ENCODE results near the gene DYNLRB1. TPM values are rescaled to one million over a fixed set of nuclear protein-coding genes. Genes with fewer than 3 reads are reported as not detected.

Gene DYNLRB1
- total RNA-seq, 1 donor from 2014 or later, result 166 TPM

DNA sequence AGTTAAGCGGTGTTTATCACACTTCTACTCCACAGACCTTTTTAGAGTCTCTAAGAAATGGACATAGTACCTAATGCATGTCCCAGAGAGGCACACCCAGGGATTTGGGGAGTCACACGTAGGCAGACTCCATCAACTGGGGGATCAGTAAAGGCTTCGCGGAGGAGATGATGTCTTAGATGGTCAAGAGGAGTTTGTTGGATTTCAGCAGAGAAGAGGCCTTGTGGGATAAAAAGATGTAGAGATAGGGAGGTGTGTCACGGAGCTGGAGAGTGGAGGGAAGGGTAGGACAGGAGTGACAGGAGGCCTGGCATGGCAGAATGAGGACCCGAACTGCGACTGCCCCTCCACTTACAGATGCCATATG, 9.1 kb downstream of the DYNLRB1 start:
- H3K4me3 Mint-ChIP-seq (ENCODE audit: unreplicated experiment), result no peak overlapping the region
- H3K27ac Mint-ChIP-seq (ENCODE audit: unreplicated experiment), result peak overlapping the region; percentile 95
- DNase-seq (ENCODE audit: extremely low spot score, unreplicated experiment), result peak; percentile 15
- H3K9me3 Mint-ChIP-seq (ENCODE audit: unreplicated experiment), result no peaks in the 10 kb centered on the region
- TF ChIP-seq, protein P1, sequence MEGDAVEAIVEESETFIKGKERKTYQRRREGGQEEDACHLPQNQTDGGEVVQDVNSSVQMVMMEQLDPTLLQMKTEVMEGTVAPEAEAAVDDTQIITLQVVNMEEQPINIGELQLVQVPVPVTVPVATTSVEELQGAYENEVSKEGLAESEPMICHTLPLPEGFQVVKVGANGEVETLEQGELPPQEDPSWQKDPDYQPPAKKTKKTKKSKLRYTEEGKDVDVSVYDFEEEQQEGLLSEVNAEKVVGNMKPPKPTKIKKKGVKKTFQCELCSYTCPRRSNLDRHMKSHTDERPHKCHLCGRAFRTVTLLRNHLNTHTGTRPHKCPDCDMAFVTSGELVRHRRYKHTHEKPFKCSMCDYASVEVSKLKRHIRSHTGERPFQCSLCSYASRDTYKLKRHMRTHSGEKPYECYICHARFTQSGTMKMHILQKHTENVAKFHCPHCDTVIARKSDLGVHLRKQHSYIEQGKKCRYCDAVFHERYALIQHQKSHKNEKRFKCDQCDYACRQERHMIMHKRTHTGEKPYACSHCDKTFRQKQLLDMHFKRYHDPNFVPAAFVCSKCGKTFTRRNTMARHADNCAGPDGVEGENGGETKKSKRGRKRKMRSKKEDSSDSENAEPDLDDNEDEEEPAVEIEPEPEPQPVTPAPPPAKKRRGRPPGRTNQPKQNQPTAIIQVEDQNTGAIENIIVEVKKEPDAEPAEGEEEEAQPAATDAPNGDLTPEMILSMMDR (IDR thresholded peaks at IDR 0.05), result no peak
- peaks cover 58% of the 10 kb centered on the region for H3K4me1 Mint-ChIP-seq (ENCODE audit: unreplicated experiment)
- peaks cover 19% of the 10 kb centered on the region for H3K36me3 Mint-ChIP-seq (ENCODE audit: unreplicated experiment)
- H3K27me3 Mint-ChIP-seq (ENCODE audit: unreplicated experiment), result no peaks in the 10 kb centered on the region

DNA sequence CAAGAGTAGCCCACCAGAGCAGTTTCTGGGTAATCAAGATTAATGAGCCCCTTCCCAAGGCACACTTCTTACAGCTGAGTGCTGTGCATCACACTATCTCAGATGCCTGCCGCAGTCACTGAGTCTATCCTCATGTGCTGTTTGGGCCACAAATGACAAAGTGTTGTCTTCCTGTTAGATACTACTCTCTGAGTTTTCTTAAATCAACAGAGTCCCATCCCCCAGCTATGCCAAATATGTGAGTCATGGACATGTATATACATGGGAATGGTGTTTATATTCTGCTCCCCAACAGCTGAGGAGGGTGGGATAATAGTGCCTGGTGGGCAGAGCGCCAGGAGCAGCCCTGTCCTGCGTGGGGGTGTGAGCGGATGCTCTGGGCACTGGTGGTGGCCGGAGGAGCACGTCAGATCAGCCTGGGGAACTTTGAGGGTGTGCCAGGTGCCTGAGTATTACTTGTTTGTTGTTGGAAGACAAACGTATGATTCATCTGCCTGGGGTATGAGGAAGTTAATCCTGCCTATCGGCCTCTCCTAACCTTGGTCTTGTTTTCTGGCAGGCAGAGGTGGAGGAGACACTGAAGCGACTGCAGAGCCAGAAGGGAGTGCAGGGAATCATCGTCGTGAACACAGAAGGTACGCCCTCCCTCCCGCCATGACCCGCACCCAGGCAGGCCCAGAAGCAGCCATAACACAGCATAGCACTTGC, 9.6 kb downstream of the DYNLRB1 start:
- Mint-ChIP-seq H3K9me3 (ENCODE audit: unreplicated experiment) (no peaks in the 10 kb centered on the region), H3K27me3 (ENCODE audit: unreplicated experiment) (no peaks in the 10 kb centered on the region), H3K4me1 (ENCODE audit: unreplicated experiment) (peaks cover 58% of the 10 kb centered on the region), H3K27ac (ENCODE audit: unreplicated experiment) (peak overlapping the region; percentile 95), H3K4me3 (ENCODE audit: unreplicated experiment) (peak overlapping the region; percentile 56), H3K36me3 (ENCODE audit: unreplicated experiment) (peaks cover 19% of the 10 kb centered on the region)
- peak; percentile 93 for DNase-seq (ENCODE audit: extremely low spot score, unreplicated experiment)
- TF ChIP-seq, protein P1 (IDR thresholded peaks at IDR 0.05), result no peak

DNA sequence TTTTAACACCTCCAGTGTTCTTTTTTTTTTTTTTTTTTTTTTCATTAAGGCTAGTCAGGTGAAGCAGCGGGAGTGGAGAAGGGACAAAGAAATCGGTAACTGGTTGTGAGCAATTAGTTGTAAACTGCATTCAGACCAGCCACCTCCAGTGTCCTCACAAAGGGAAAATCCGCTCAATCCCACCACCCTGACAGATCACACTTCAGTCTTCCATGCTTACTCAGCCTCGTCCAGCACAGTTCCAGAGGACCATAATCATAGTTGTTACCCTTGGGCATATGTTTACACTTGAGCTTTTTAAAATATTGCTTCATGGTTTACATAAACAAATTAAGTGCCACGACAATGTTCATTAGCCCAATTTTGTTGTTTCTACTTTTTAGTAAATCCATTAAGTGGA, 10.2 kb downstream of the DYNLRB1 start:
- Mint-ChIP-seq H3K27me3 (ENCODE audit: unreplicated experiment) (no peaks in the 10 kb centered on the region), H3K4me3 (ENCODE audit: unreplicated experiment) (no peak overlapping the region), H3K4me1 (ENCODE audit: unreplicated experiment) (peaks cover 55% of the 10 kb centered on the region), H3K27ac (ENCODE audit: unreplicated experiment) (peak overlapping the region; percentile 95), H3K36me3 (ENCODE audit: unreplicated experiment) (peaks cover 25% of the 10 kb centered on the region), H3K9me3 (ENCODE audit: unreplicated experiment) (no peaks in the 10 kb centered on the region)
- TF ChIP-seq, protein P1 (IDR thresholded peaks at IDR 0.05), result no peak
- peak; percentile 46 for DNase-seq (ENCODE audit: extremely low spot score, unreplicated experiment)

DNA sequence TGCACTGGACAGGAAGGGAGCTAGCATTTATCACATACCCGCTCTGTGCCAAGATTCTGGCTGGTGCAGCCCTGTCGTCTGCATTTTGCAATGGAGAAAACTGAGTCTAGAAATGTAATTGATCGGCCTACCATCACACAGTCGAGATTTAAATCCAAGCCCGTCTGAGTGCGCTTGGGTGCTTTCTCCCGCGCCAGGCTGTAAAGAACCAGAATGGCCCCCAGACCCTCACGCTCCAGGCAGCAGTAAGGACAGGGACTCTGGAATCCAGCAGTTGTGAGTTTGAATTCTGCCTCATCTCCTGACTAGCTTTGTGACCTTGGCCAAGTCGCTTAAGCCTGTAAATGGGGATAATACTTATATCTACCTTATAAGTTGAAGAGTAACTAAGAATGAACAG, 10.8 kb downstream of the DYNLRB1 start:
- H3K36me3 Mint-ChIP-seq (ENCODE audit: unreplicated experiment), result peaks cover 25% of the 10 kb centered on the region
- H3K27me3 Mint-ChIP-seq (ENCODE audit: unreplicated experiment), result no peaks in the 10 kb centered on the region
- H3K27ac Mint-ChIP-seq (ENCODE audit: unreplicated experiment), result peak overlapping the region; percentile 95
- H3K4me3 Mint-ChIP-seq (ENCODE audit: unreplicated experiment), result no peak overlapping the region
- TF ChIP-seq, protein P1 (IDR thresholded peaks at IDR 0.05), result no peak
- peak; percentile 40 for DNase-seq (ENCODE audit: extremely low spot score, unreplicated experiment)
- peaks cover 49% of the 10 kb centered on the region for H3K4me1 Mint-ChIP-seq (ENCODE audit: unreplicated experiment)
- no peaks in the 10 kb centered on the region for H3K9me3 Mint-ChIP-seq (ENCODE audit: unreplicated experiment)

DNA sequence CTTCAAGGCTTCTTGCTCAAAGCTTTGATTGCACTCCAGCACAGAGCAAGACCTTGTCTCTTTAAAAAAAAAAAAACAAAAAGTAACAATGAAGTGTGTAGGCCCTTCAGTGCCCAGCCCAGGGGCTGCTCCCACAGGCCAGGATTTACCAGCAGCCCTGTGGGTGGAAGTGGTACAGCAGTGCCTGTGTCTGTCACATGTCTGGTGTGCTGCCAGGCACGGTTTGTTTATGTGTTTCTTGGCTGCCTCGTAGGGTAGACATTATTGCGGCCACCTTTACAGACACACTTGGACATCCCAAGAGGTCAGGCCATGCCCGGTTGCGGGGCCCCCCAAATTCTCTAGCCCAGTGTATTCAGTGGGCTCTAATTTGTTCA, 12.7 kb downstream of the DYNLRB1 start:
- no peaks in the 10 kb centered on the region for H3K9me3 Mint-ChIP-seq (ENCODE audit: unreplicated experiment)
- peaks cover 31% of the 10 kb centered on the region for H3K4me1 Mint-ChIP-seq (ENCODE audit: unreplicated experiment)
- no peaks in the 10 kb centered on the region for H3K27me3 Mint-ChIP-seq (ENCODE audit: unreplicated experiment)
- peaks cover 23% of the 10 kb centered on the region for H3K36me3 Mint-ChIP-seq (ENCODE audit: unreplicated experiment)
- no peak for DNase-seq (ENCODE audit: extremely low spot score, unreplicated experiment)
- peak overlapping the region; percentile 47 for H3K27ac Mint-ChIP-seq (ENCODE audit: unreplicated experiment)
- TF ChIP-seq, protein P1 (IDR thresholded peaks at IDR 0.05), result no peak
- no peak overlapping the region for H3K4me3 Mint-ChIP-seq (ENCODE audit: unreplicated experiment)

All from osteocyte (in vitro differentiated cells).